Type B pancreatic cell (in vitro differentiated cells): ENCODE results near the gene C3orf20. TPM values are rescaled to one million over a fixed set of nuclear protein-coding genes. Genes with fewer than 3 reads are reported as not detected.

Source experiments
- DNase-seq: peaks from one replicate; pipeline ENCODE4 v3.0.0; 2021; ENCODE audit warnings: mixed read lengths; ENCODE audit not compliant: unreplicated experiment; ENCODE audit errors: extremely low spot score
- H3K27ac Mint-ChIP-seq: 2 replicates; pipeline ENCODE4 v1.8.0; 2021; ENCODE audit warnings: mild to moderate bottlenecking, mixed read lengths
- H3K27me3 Mint-ChIP-seq: 2 replicates; pipeline ENCODE4 v1.8.0; 2021; ENCODE audit warnings: mixed read lengths
- H3K36me3 Mint-ChIP-seq: 2 replicates; pipeline ENCODE4 v1.8.0; 2021; ENCODE audit warnings: mixed read lengths
- H3K4me1 Mint-ChIP-seq: one replicate; pipeline ENCODE4 v1.8.0; 2021; ENCODE audit warnings: mixed read lengths; ENCODE audit not compliant: unreplicated experiment
- H3K4me3 Mint-ChIP-seq: 2 replicates; pipeline ENCODE4 v1.8.0; 2021; ENCODE audit warnings: mild to moderate bottlenecking, mixed read lengths
- H3K9me3 Mint-ChIP-seq: 2 replicates; pipeline ENCODE4 v1.8.0; 2021; ENCODE audit warnings: mixed read lengths
- long read RNA-seq: library from polyadenylated mRNA; unstranded; transcript quantifications from one replicate; pipeline ENCODE4 v2.0.0, GENCODE V29; 2020
- total RNA-seq: library from RNA; stranded (reverse); gene quantifications from 2 replicates; pipeline ENCODE4 v1.2.1, GENCODE V29; 2021; ENCODE audit warnings: low replicate concordance
- TF ChIP-seq, protein P1 (sequence below): fragments of 200-600 bp; sonication (generic); conservative IDR thresholded peaks from 2 replicates; pipeline ENCODE4 v1.5.0; 2021; ENCODE audit warnings: antibody characterized with exemption, mild to moderate bottlenecking

C3orf20 gene
- total RNA-seq = 0.12 and 0.24 TPM in 2 replicates
- long read RNA-seq, partial matches to known transcripts = 0 of 2 reads
- long read RNA-seq, other reads (novel, unspliced or antisense) = 2 of 2 reads

- Mint-ChIP-seq H3K9me3 (no peaks in the 10 kb centered on the region), H3K36me3 (peaks cover 6% of the 10 kb centered on the region)
These were observed at the start of gene C3orf20 for GRCh38 chr3:14674841-14675240. C3orf20 (plus strand) TSS chr3:14675141; CDS start chr3:14682714, 7,573 bp downstream.

DNA sequence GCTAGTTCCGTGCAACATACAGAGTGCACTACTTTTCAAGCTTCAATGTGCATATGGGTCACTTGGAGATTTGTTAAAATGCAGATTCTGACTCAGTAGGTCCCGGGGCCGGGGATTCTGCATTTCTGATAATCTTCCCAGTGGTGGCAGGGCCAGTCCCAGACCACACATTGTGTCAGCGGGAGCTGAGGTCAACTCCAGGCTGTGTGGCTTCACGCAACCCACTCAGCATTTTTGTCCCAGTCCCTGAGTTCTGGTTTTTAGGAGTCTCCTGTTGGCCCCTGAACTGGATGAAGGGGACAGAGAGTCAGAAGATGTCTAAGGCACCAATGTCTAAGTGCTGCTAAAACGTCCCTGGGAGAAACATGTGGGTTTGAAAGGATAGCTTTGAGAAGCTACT is 49.5 kb upstream of the C3orf20 start:
- TF ChIP-seq, protein P1, sequence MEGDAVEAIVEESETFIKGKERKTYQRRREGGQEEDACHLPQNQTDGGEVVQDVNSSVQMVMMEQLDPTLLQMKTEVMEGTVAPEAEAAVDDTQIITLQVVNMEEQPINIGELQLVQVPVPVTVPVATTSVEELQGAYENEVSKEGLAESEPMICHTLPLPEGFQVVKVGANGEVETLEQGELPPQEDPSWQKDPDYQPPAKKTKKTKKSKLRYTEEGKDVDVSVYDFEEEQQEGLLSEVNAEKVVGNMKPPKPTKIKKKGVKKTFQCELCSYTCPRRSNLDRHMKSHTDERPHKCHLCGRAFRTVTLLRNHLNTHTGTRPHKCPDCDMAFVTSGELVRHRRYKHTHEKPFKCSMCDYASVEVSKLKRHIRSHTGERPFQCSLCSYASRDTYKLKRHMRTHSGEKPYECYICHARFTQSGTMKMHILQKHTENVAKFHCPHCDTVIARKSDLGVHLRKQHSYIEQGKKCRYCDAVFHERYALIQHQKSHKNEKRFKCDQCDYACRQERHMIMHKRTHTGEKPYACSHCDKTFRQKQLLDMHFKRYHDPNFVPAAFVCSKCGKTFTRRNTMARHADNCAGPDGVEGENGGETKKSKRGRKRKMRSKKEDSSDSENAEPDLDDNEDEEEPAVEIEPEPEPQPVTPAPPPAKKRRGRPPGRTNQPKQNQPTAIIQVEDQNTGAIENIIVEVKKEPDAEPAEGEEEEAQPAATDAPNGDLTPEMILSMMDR = no peak
- peaks cover 9% of the 10 kb centered on the region for H3K27me3 Mint-ChIP-seq
- no peaks in the 10 kb centered on the region for H3K36me3 Mint-ChIP-seq
- DNase-seq = no peak
- H3K4me1 Mint-ChIP-seq = peaks cover 9% of the 10 kb centered on the region
- H3K4me3 Mint-ChIP-seq = no peak overlapping the region
- peaks cover 5% of the 10 kb centered on the region for H3K9me3 Mint-ChIP-seq
- H3K27ac Mint-ChIP-seq = no peak overlapping the region

More at GRCh38 chr3:14674841-14675240, at the start of gene C3orf20:
- peaks cover 7% of the 10 kb centered on the region for H3K4me1 Mint-ChIP-seq
- TF ChIP-seq, protein P1 = no peak
- DNase-seq = no peak
- no peaks in the 10 kb centered on the region for H3K27me3 Mint-ChIP-seq
- H3K27ac Mint-ChIP-seq = peak within 1 kb of the TSS; percentile 33
- H3K4me3 Mint-ChIP-seq = no peak within 1 kb of the TSS

- Mint-ChIP-seq H3K9me3 (peaks cover 5% of the 10 kb centered on the region), H3K4me1 (peaks cover 9% of the 10 kb centered on the region), H3K27ac (no peak overlapping the region), H3K27me3 (peaks cover 25% of the 10 kb centered on the region), H3K36me3 (no peaks in the 10 kb centered on the region), H3K4me3 (no peak overlapping the region)
- TF ChIP-seq, protein P1 = no peak
- DNase-seq = no peak
These were observed 47.1 kb upstream of the C3orf20 start for GRCh38 chr3:14627815-14628214.

DNA sequence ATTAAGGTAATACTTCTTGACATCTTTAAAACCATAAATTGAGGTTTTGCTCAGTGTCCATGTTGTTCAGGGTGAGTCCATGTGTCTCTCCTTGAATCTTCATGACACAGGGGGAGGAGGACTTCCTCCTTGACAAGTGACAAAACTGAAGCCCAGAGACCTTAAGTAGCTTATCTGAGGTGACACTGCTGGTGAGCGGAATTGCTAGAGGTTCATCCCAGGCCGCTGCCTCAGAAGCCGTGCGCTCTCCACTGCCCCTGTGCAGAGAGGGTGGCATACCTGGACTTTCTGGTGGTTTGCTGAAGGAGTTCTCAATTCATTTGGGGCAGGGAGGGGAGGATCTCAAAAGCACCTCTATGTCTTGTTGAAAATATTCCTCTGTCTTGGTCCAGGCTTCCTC is 46.5 kb upstream of the C3orf20 start:
- Mint-ChIP-seq H3K27me3 (peaks cover 28% of the 10 kb centered on the region), H3K9me3 (peaks cover 5% of the 10 kb centered on the region), H3K27ac (no peak overlapping the region), H3K4me1 (peaks cover 9% of the 10 kb centered on the region), H3K4me3 (no peak overlapping the region), H3K36me3 (no peaks in the 10 kb centered on the region)
- TF ChIP-seq, protein P1 = no peak
- no peak for DNase-seq

DNA sequence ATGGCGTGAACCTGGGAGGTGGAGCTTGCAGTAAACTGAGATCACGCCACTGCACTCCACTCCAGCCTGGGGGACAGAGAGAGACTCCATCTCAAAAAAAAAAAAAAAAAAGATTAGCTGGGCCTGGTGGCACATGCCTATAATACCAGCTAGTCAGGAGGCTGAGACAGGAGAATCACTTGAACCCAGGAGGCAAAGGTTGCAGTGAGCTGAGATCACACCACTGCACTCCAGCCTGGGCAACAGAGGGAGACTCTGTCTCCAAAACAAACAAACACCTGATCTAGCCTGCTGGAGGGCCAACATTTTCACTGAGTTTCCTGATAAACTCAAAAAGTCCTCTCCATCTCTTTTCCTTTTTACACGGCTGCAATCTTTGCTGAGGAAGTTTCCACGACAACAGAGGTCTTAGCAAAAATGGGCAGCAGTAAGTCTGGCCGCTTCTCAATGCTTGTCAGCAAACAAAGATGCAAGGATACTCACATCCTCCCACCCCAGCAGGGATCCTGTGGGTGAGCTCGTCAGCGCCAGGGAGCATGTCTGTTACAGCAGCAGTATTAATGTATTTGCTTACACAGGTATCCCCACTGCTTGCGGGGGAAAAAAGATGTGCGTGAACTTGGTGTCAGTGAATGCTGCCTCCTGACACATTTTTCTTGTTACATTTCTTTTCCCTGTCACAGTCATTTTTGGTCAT is 44.4 kb upstream of the C3orf20 start:
- Mint-ChIP-seq H3K4me3 (no peak overlapping the region), H3K4me1 (peaks cover 9% of the 10 kb centered on the region), H3K27me3 (peaks cover 48% of the 10 kb centered on the region), H3K36me3 (no peaks in the 10 kb centered on the region), H3K9me3 (peaks cover 5% of the 10 kb centered on the region), H3K27ac (no peak overlapping the region)
- no peak for DNase-seq
- TF ChIP-seq, protein P1 = no peak
